Chondrocyte (in vitro differentiated cells): ENCODE results near the gene SLC25A25. TPM values are rescaled to one million over a fixed set of nuclear protein-coding genes. Genes with fewer than 3 reads are reported as not detected.

ENCODE experiments used
- DNase-seq: peaks from one replicate; pipeline ENCODE4 v3.0.0; 2021; ENCODE audit warnings: mixed read lengths, low spot score
- H3K27ac Mint-ChIP-seq: one replicate; pipeline ENCODE4 v1.8.0; 2021; ENCODE audit warnings: mild to moderate bottlenecking, moderate library complexity, mixed read lengths; ENCODE audit not compliant: unreplicated experiment
- H3K27me3 Mint-ChIP-seq: 2 replicates; pipeline ENCODE4 v1.8.0; 2021; ENCODE audit warnings: low read depth, mixed read lengths
- H3K36me3 Mint-ChIP-seq: 2 replicates; pipeline ENCODE4 v1.8.0; 2021; ENCODE audit warnings: low read depth, mixed read lengths
- H3K4me1 Mint-ChIP-seq: 2 replicates; pipeline ENCODE4 v1.8.0; 2021; ENCODE audit warnings: low read depth, mild to moderate bottlenecking, mixed read lengths
- H3K4me3 Mint-ChIP-seq: one replicate; pipeline ENCODE4 v1.8.0; 2021; ENCODE audit warnings: mild to moderate bottlenecking, moderate library complexity, mixed read lengths; ENCODE audit not compliant: unreplicated experiment
- H3K9me3 Mint-ChIP-seq: 2 replicates; pipeline ENCODE4 v1.8.0; 2021; ENCODE audit warnings: low read depth, mixed read lengths
- total RNA-seq: library from RNA; stranded (reverse); gene quantifications from 3 replicates; pipeline ENCODE4 v1.2.1, GENCODE V29; 2021
- TF ChIP-seq, protein P1 (sequence below): fragments of 200-600 bp; sonication (generic); IDR thresholded peaks from 2 replicates; pipeline ENCODE4 v1.5.0; 2021; ENCODE audit warnings: antibody characterized with exemption, mild to moderate bottlenecking, moderate library complexity

SLC25A25 gene
- total RNA-seq, 1 donor from 2014 or later = 17.6 TPM

DNA sequence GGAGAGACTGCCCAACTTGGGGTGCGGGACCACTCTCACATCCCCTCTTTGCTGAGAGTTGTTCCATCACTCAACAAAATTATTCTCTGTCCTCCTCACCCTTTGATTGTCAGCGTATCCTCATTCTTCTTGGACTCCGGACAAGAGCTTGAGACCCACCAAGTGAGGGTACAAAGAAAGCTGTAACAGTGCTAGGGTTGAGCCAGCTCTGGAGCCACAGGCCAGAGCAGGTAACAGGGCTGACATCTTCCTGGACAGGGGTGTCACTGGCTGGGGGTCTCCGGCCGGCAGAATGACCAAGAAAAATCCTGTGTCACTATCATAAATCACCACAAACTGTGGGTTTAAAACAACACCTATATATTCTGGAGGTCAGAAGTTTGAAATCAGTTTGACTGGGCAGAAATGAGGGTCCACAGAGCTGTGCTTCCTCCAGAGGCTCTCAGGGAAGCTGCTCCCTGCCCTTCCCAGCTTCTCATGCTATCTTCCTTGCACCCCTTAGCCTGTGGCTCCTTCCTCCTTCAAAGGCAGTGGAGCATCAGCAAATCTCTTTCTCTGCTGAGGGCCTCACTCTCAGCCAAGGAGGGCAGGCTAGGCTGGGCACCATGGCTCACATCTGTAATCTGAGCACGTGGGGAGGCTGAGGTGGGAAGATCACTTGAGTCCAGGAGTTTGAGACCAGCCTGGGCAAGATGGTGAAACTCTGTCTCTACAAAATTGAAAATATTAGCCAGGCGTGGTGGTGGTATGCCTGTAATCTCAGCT, 87.9 kb downstream of the SLC25A25 start:
- TF ChIP-seq, protein P1, sequence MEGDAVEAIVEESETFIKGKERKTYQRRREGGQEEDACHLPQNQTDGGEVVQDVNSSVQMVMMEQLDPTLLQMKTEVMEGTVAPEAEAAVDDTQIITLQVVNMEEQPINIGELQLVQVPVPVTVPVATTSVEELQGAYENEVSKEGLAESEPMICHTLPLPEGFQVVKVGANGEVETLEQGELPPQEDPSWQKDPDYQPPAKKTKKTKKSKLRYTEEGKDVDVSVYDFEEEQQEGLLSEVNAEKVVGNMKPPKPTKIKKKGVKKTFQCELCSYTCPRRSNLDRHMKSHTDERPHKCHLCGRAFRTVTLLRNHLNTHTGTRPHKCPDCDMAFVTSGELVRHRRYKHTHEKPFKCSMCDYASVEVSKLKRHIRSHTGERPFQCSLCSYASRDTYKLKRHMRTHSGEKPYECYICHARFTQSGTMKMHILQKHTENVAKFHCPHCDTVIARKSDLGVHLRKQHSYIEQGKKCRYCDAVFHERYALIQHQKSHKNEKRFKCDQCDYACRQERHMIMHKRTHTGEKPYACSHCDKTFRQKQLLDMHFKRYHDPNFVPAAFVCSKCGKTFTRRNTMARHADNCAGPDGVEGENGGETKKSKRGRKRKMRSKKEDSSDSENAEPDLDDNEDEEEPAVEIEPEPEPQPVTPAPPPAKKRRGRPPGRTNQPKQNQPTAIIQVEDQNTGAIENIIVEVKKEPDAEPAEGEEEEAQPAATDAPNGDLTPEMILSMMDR = no peak
- peaks cover 2% of the 10 kb centered on the region for H3K4me1 Mint-ChIP-seq
- H3K27me3 Mint-ChIP-seq = no peaks in the 10 kb centered on the region
- no peaks in the 10 kb centered on the region for H3K9me3 Mint-ChIP-seq
- no peak overlapping the region for H3K4me3 Mint-ChIP-seq
- H3K36me3 Mint-ChIP-seq = no peaks in the 10 kb centered on the region
- DNase-seq = peak; percentile 33
- H3K27ac Mint-ChIP-seq = no peak overlapping the region

Other genes with a start within 250 kb of the SLC25A25 start
- 81.3 to 101 TPM (median 89.5 TPM) in 3 replicates for gene ENG, start 213.6 kb upstream of the SLC25A25 start, total RNA-seq
- 75.3 to 83.8 TPM (median 77.2 TPM) in 3 replicates for gene AK1, start 190.6 kb upstream of the SLC25A25 start, total RNA-seq
- 45.5 to 54.3 TPM (median 47.5 TPM) in 3 replicates for gene ST6GALNAC6, start 168.6 kb upstream of the SLC25A25 start, total RNA-seq
- 22.2 to 25.5 TPM (median 24.4 TPM) in 3 replicates for gene ST6GALNAC4, start 151.2 kb upstream of the SLC25A25 start, total RNA-seq
- gene PIP5KL1, start 137.5 kb upstream of the SLC25A25 start, total RNA-seq = 1.4 to 4.3 TPM (median 2.7 TPM) in 3 replicates
- gene DPM2, start 130.4 kb upstream of the SLC25A25 start, total RNA-seq = 26.3 to 28.9 TPM (median 27.8 TPM) in 3 replicates
- 39.4 to 63.0 TPM (median 61.8 TPM) in 3 replicates for gene EEIG1, start 87.2 kb upstream of the SLC25A25 start, total RNA-seq
- gene NAIF1, start 912 bp upstream of the SLC25A25 start, total RNA-seq = 6.8 to 8.8 TPM (median 7.8 TPM) in 3 replicates
- 43.5 to 53.6 TPM (median 49.3 TPM) in 3 replicates for gene PTGES2, start 59.5 kb downstream of the SLC25A25 start, total RNA-seq
- not detected in 3 replicates for gene LCN2, start 81.2 kb downstream of the SLC25A25 start, total RNA-seq
- gene BBLN, start 92.0 kb downstream of the SLC25A25 start, total RNA-seq = 78.8 to 85.3 TPM (median 80.2 TPM) in 3 replicates
- gene CIZ1, start 123.3 kb downstream of the SLC25A25 start, total RNA-seq = 130 to 147 TPM (median 140 TPM) in 3 replicates
- gene DNM1, start 135.1 kb downstream of the SLC25A25 start, total RNA-seq = 87.0 to 127 TPM (median 91.9 TPM) in 3 replicates
- gene GOLGA2, start 207.8 kb downstream of the SLC25A25 start, total RNA-seq = 201 to 243 TPM (median 210 TPM) in 3 replicates
- 29.4 to 33.7 TPM (median 31.7 TPM) in 3 replicates for gene SWI5, start 208.0 kb downstream of the SLC25A25 start, total RNA-seq